ENCODE results near the gene HLF. TPM values are rescaled to one million over a fixed set of nuclear protein-coding genes. Genes with fewer than 3 reads are reported as not detected.
"Not testable (repeated sequence)": the region's sequence is repeated elsewhere in the genome, so short reads cannot be mapped to it uniquely, and the experiment has no call there.

HLF gene
- total RNA-seq, 3 donors from 2014 or later: 0.98 to 1.6 (median 1.0) TPM

DNA sequence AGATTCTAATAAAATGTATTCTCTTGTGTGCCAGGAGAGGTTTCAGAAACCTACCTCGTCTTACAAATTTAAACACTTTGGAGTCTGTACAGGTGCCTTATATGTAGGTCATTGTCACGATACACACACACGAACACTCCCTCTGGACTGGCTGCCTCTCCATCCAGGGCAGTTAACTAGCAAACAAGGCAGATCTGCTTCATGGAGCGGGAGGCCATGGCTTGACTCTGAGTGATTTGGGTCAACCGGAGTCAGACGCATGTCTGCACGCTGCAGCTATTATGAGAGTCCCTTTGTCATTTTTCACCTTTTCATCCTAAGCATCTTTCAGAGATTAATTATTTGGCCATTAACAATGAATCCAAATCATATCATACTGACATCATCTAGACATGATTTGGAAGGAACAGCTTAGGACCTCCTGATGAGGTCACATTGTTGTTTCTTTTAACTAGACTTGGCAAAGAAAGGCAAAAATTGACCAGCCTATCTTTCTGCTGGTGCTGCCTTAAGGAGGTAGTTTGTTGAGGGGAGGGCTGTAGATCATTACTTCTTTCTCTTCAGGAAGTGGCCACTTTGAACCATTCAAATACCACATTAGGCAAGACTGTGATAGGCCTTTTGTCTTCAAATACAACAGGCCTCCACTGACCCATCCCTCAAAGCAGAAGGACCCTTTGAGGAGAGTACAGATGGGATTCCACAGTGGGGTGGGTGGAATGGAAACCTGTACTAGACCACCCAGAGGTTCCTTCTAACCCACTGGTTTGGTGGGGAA, 58.9 kb downstream of the HLF start:
- H3K27me3 Mint-ChIP-seq (ENCODE audit: low read depth): no peaks in the 10 kb centered on the region
- no peak overlapping the region for H3K4me3 Mint-ChIP-seq
- ATAC-seq: no peak
- H3K36me3 Mint-ChIP-seq (ENCODE audit: insufficient read depth): no peaks in the 10 kb centered on the region
- DNase-seq: no peak
- no peaks in the 10 kb centered on the region for H3K4me1 Mint-ChIP-seq (ENCODE audit: low read depth)
- no peaks in the 10 kb centered on the region for H3K9me3 Mint-ChIP-seq

DNA sequence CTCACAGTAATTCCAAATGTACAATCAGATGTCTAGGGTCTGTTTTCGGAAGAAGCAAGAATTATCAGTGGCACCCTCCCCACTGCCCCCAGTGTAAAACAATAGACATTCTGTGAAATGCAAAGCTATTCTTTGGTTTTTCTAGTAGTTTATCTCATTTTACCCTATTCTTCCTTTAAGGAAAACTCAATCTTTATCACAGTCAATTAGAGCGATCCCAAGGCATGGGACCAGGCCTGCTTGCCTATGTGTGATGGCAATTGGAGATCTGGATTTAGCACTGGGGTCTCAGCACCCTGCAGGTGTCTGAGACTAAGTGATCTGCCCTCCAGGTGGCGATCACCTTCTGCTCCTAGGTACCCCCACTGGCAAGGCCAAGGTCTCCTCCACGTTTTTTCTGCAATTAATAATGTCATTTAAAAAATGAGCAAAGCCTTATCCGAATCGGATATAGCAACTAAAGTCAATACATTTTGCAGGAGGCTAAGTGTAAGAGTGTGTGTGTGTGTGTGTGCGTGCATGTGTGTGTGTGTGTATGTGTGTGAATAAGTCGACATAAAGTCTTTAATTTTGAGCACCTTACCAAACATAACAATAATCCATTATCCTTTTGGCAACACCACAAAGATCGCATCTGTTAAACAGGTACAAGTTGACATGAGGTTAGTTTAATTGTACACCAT, 59.7 kb downstream of the HLF start:
- no peak overlapping the region for H3K4me3 Mint-ChIP-seq
- ATAC-seq (no peak), DNase-seq (no peak)
- H3K9me3 Mint-ChIP-seq: no peaks in the 10 kb centered on the region
- no peaks in the 10 kb centered on the region for H3K36me3 Mint-ChIP-seq (ENCODE audit: insufficient read depth)
- H3K4me1 Mint-ChIP-seq (ENCODE audit: low read depth): no peaks in the 10 kb centered on the region
- H3K27me3 Mint-ChIP-seq (ENCODE audit: low read depth): no peaks in the 10 kb centered on the region

DNA sequence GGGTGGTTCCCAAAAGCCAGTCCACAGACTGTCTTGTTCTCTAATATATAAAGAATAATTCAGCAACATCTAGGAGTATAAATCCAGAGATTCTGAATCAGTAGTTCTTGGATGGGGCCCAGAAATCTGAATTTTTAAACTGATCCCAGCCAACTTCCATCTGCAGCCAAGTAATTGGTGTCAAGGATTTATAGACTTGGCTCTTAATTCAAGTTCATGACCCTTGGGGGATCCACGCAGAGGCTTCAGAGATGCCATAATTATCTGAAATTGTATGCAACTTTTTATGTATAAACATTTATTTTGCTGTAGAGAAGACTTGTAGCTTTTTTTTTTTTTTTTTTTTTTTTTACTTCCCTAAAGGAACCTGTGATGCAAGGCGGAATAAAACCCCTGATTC, 60.6 kb downstream of the HLF start:
- ATAC-seq: no peak
- no peaks in the 10 kb centered on the region for H3K9me3 Mint-ChIP-seq

DNA sequence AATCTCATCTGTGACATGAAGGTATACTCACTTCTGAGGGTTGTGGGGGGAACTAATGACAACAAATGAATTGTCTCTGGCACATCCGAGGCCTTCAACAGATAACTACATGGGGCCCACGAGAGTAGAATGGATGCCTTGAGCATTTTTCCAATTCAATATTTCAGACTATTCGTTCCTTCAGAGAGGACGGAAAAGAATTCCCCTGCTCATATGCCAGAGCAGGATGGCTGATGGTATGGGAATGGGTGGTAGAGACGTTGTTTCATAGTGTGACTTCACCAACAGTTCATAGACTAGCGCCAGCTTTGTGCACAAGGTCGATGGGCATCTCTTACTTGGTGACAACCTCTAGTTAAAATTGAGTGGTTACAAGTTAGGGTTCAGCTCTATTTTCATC, 61.3 kb downstream of the HLF start:
- no peak overlapping the region for H3K4me3 Mint-ChIP-seq
- no peak for DNase-seq
- H3K4me1 Mint-ChIP-seq (ENCODE audit: low read depth): no peaks in the 10 kb centered on the region
- H3K36me3 Mint-ChIP-seq (ENCODE audit: insufficient read depth): no peaks in the 10 kb centered on the region
- ATAC-seq: no peak
- H3K9me3 Mint-ChIP-seq: no peaks in the 10 kb centered on the region
- no peaks in the 10 kb centered on the region for H3K27me3 Mint-ChIP-seq (ENCODE audit: low read depth)

More for the DNA sequence above, 60.6 kb downstream of the HLF start:
- Mint-ChIP-seq H3K36me3 (ENCODE audit: insufficient read depth) (no peaks in the 10 kb centered on the region), H3K4me1 (ENCODE audit: low read depth) (no peaks in the 10 kb centered on the region), H3K27me3 (ENCODE audit: low read depth) (no peaks in the 10 kb centered on the region), H3K4me3 (no peak overlapping the region)
- DNase-seq: no peak

DNA sequence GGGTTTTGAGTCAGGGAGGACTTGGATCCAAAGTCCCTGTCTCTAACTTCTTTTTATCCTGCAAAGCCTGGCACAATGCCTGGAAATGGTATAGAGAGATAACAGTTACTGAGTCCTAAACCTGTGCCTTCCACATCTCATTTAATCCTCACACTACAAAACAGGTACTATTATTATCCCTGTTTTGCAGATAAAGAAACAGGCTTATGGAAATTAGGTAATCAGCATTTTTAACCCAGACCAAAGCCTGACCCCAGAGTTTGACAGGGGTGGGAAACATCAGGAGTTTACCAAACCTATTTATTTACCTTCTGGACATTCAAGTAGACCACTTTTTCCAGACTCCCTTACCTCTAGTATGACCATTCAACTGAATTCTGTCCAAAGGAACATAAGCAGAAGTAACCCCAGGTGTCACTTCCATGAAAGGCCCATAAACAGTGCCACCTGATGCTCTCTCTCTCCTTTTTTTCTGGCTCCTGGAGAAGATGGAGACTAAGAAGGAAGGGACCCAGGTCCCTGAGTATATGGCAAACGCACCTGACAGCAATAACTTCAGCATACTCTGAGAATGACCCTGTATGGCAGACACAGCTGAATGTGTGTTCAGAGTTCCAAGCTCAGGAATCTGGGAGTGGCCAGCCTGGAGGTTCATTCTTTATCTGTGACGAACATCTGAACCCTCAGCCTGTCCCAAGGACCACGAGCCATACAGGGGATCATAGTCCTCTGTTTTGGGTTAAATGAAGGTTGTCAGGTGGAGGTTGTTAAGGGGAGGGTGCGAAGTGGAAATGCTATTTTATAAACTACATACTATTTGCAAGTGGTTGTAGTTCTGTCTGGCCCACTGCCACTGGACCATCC, 62.7 kb downstream of the HLF start:
- no peaks in the 10 kb centered on the region for H3K9me3 Mint-ChIP-seq
- no peaks in the 10 kb centered on the region for H3K36me3 Mint-ChIP-seq (ENCODE audit: insufficient read depth)
- peaks cover 1% of the 10 kb centered on the region for H3K4me1 Mint-ChIP-seq (ENCODE audit: low read depth)
- no peak overlapping the region for H3K4me3 Mint-ChIP-seq
- no peak for ATAC-seq
- H3K27me3 Mint-ChIP-seq (ENCODE audit: low read depth): no peaks in the 10 kb centered on the region
- DNase-seq: no peak

DNA sequence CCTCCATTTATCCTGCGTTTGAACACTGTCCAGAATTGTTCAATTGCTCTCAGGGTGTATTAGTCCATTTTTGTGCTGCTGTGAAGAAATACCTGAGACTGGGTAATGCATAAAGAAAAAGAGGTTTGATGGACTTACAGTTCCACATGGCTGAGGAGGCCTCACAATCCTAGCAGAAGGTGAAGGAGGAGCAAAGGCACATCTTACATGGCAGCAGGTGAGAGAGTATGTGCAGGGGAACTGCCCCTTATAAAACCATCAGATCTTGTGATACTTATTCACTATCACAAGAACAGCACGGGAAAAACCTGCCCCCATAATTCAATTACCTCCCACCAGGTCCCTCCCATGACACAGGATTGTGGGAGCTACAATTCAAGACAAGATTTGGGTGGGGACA, 63.8 kb downstream of the HLF start:
- DNase-seq; H3K4me3 Mint-ChIP-seq; H3K4me1 Mint-ChIP-seq (ENCODE audit: low read depth); ATAC-seq; H3K9me3 Mint-ChIP-seq; H3K27me3 Mint-ChIP-seq (ENCODE audit: low read depth); H3K36me3 Mint-ChIP-seq (ENCODE audit: insufficient read depth): not testable (repeated sequence)

DNA sequence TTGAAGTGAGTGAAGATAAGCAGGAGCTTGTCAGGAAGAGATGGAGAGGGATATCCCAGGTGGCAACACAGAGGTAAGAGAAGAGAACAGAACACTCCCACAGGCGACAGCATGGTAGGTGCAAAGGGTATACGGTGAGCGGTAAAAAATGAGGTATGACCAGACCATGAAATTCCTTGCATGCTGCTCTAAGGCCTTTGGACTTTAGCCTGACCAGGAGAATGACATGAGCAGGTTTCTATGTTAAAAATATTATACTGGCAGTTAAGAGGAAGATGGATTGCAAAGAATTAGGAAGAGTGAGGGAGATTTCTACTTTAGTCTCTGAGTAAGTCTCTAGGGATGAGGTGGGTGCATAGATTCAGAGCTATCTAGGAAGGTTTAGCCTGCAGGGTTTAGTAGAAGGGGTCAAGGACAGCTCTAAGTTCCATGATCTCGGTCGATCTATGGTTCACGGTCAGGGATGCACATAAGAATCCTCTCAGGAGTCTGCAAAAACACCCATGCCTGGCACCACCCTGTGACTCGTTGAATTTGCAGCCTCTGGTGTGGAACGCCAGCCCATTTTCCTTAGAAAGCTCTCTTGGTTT, 65.7 kb downstream of the HLF start:
- no peak overlapping the region for H3K4me3 Mint-ChIP-seq
- H3K27me3 Mint-ChIP-seq (ENCODE audit: low read depth): no peaks in the 10 kb centered on the region
- no peaks in the 10 kb centered on the region for H3K9me3 Mint-ChIP-seq
- no peak for DNase-seq
- H3K4me1 Mint-ChIP-seq (ENCODE audit: low read depth): peaks cover 1% of the 10 kb centered on the region
- no peak for ATAC-seq
- H3K36me3 Mint-ChIP-seq (ENCODE audit: insufficient read depth): no peaks in the 10 kb centered on the region

DNA sequence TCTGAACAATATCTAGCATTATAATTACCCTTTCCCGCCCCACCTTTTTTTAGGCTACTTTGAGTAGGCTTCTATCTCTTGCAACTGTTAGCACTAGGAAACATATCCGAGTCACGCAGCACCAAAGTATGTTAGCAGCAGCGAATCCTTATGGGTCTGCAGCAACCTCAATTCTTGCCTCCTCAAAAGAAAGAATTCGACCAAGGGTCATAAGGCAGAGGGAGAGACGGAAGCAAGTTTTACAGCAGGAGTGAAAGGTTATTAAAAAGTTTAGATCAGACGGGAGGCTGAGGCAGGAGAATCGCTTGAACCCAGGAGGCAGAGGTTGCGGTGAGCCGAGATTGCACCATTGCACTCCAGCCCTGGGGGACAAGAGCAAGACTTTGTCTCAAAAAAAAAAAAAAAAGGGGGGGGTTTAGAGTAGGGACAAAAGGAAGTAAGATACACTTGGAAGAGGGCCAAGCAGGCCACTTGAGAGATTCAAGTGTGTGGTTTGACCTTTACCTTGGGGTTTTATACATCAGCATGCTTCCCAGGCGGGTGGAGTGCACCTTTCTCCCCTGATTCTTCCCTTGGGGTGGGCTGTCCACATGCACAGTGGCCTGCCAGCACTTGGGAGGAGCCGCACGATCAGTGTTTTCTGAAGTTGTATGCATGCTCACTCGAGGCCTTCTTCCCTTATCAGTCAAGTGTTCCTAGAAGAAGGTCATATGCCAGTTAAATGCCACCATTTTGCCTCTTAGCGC, 67.7 kb downstream of the HLF start:
- ATAC-seq: no peak
- Mint-ChIP-seq H3K4me1 (ENCODE audit: low read depth) (peaks cover 1% of the 10 kb centered on the region), H3K9me3 (no peaks in the 10 kb centered on the region), H3K4me3 (no peak overlapping the region), H3K36me3 (ENCODE audit: insufficient read depth) (no peaks in the 10 kb centered on the region), H3K27me3 (ENCODE audit: low read depth) (no peaks in the 10 kb centered on the region)
- no peak for DNase-seq

DNA sequence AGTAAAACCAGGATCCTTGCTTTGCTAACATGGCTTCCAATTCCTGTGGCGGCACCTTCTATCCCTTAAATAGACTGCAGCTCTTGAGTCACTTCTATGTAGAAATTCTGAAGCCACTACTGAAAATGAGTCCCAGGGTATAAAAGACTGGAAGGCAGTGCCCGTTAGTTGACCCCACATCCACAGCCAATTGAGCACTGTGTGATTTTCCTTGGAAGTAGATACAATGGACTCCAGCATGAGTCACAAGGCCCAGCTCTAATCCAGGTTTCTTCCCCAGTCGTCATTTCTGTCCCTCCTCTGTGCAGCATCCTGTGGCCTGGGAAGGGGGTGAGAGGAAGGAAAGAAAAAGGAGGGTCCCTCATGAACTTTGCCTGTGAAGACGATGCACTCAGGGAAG, 69.5 kb downstream of the HLF start:
- Mint-ChIP-seq H3K4me1 (ENCODE audit: low read depth) (peaks cover 1% of the 10 kb centered on the region), H3K9me3 (no peaks in the 10 kb centered on the region), H3K4me3 (no peak overlapping the region), H3K27me3 (ENCODE audit: low read depth) (peaks cover 5% of the 10 kb centered on the region), H3K36me3 (ENCODE audit: insufficient read depth) (no peaks in the 10 kb centered on the region)
- no peak for ATAC-seq
- DNase-seq: no peak

DNA sequence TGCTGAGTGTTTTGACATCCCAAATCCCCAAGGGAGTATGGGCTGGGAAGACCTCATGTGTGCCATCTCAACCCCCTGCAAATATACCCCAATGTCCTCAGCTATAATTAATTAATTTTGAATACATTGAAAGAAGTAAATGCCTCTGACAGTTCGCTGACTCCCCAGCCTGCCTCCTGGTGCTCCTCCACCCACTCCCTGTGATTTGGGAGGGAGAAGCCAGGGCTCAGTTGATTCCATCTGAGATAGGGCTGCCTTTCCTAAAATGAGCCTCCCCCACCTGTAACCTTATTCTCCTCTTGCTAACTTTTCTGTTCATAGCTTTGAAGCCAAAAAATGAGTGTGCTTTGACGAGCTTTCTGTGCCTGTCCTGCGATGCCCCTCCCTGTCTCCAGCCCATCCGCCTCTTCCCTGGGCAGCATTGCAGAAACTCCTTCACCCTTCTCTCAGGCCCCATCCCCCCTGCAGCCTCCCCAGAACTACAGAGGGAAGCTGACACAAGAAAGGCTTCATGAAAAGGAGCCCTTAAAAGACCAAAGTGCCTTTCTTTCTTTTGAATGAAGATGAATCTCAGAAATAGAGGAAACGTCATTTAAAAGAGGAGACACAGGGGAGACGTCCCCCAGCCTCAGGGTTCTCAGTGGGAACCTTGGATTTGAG, 70.3 kb downstream of the HLF start:
- DNase-seq (no peak), ATAC-seq (no peak)
- no peaks in the 10 kb centered on the region for H3K36me3 Mint-ChIP-seq (ENCODE audit: insufficient read depth)
- H3K4me3 Mint-ChIP-seq: no peak overlapping the region
- H3K4me1 Mint-ChIP-seq (ENCODE audit: low read depth): peaks cover 6% of the 10 kb centered on the region
- H3K9me3 Mint-ChIP-seq: no peaks in the 10 kb centered on the region
- peaks cover 8% of the 10 kb centered on the region for H3K27me3 Mint-ChIP-seq (ENCODE audit: low read depth)

DNA sequence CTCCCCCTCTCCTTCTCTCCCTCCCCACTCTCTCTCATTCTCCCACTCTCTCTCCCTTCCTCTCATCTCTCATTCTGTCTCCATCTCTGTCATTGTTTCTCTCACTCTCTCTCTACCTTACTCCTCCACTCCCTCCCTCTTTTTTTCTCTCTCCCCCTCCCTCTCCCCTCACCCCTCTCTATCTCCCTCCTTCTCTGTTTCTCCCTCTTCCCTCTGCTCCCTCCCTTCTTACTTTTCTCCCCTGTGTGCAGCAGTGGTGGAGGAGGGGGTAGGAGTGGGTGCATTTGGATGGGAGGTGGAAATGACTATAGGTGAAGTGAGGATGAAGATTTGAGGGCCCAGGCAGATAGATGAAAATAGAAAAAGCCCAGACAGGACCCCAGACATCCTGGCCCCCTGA, 70.9 kb downstream of the HLF start:
- no peak for DNase-seq
- H3K9me3 Mint-ChIP-seq: no peaks in the 10 kb centered on the region
- no peak overlapping the region for H3K4me3 Mint-ChIP-seq
- H3K27me3 Mint-ChIP-seq (ENCODE audit: low read depth): peaks cover 8% of the 10 kb centered on the region
- ATAC-seq: no peak
- H3K36me3 Mint-ChIP-seq (ENCODE audit: insufficient read depth): no peaks in the 10 kb centered on the region
- H3K4me1 Mint-ChIP-seq (ENCODE audit: low read depth): peaks cover 9% of the 10 kb centered on the region

DNA sequence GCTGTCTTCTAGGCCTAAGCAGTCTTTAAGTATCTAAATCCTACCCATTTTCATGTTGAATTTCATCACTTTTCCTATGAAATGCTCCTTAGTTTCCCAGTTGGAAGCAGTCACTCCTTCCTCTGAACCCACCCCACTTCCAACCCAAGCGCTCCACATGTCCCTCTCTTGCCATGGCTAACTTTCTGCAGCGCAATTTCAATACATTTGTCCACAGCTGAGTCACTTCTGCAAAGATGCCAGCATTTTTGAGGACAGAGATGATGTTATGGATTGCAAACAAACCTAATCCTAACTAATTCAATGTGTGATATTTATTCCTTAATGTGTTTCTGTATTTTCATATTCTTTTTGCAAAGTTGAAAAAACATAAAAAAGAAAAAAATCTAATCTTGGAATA, 71.7 kb downstream of the HLF start:
- Mint-ChIP-seq H3K4me1 (ENCODE audit: low read depth) (peaks cover 9% of the 10 kb centered on the region), H3K4me3 (no peak overlapping the region), H3K9me3 (no peaks in the 10 kb centered on the region), H3K27me3 (ENCODE audit: low read depth) (peaks cover 8% of the 10 kb centered on the region), H3K36me3 (ENCODE audit: insufficient read depth) (no peaks in the 10 kb centered on the region)
- DNase-seq (no peak), ATAC-seq (no peak)

DNA sequence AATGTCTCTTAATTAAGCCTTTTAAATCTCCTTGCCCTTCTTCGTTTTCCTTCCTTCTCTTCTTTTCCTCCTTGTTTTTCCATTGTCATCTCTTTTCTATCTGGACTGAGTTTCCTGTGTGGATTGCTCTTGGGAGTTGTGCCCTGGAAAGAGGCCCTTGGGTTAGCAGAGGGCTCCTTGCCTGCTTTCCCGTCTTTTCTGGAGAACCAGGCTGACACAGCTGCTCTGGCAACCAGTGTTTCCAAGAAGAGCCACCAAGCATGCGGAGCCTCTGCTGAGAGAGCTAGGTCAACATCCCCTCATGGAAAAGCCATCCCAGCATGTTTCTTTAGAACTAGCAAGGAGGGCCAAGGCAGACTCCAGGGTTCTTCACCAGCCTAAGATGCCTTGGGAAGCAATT, 75.4 kb downstream of the HLF start:
- DNase-seq (no peak), ATAC-seq (no peak)
- H3K4me1 Mint-ChIP-seq (ENCODE audit: low read depth): peaks cover 41% of the 10 kb centered on the region
- no peaks in the 10 kb centered on the region for H3K36me3 Mint-ChIP-seq (ENCODE audit: insufficient read depth)
- no peak overlapping the region for H3K4me3 Mint-ChIP-seq
- no peaks in the 10 kb centered on the region for H3K9me3 Mint-ChIP-seq
- H3K27me3 Mint-ChIP-seq (ENCODE audit: low read depth): peaks cover 8% of the 10 kb centered on the region

All from activated T-cell treated with anti-CD3 and anti-CD28 coated beads, Interleukin-2, amount 50 U/mL, for 4 hours (primary cell).